ENCODE measurements around the gene FBXL19.
"Not testable (repeated sequence)": the region's sequence is repeated elsewhere in the genome, so short reads cannot be mapped to it uniquely, and the experiment has no call there.

FBXL19 gene

GRCh38 chr16:30891043-30891823 lies 32.1 kb upstream of the FBXL19 start:
- not testable (repeated sequence) for H3K9me3 ChIP-seq (ENCODE audit: control insufficient read depth, insufficient read depth, low read length); H3K9ac ChIP-seq (ENCODE audit: low read depth, low read length); H3K36me3 ChIP-seq (ENCODE audit: insufficient read depth, low read length); H3K4me1 ChIP-seq (ENCODE audit: insufficient read depth, low read length)

- Histone ChIP-seq H3K9me3 (ENCODE audit: control insufficient read depth, insufficient read depth, low read length) (no peaks in the 10 kb centered on the region), H3K36me3 (ENCODE audit: insufficient read depth, low read length) (no peaks in the 10 kb centered on the region; the same call in 1 of the 2 replicates), H3K9ac (ENCODE audit: low read depth, low read length) (peak overlapping the region; percentile 74; the same call in 1 of the 2 replicates), H3K4me1 (ENCODE audit: insufficient read depth, low read length) (peaks cover 9% of the 10 kb centered on the region)
Measured at GRCh38 chr16:30892670-30893416, 30.5 kb upstream of the FBXL19 start.

GRCh38 chr16:30893417-30893743 lies 30.0 kb upstream of the FBXL19 start:
- H3K4me1 ChIP-seq (ENCODE audit: insufficient read depth, low read length) = peaks cover 9% of the 10 kb centered on the region
- no peaks in the 10 kb centered on the region for H3K9me3 ChIP-seq (ENCODE audit: control insufficient read depth, insufficient read depth, low read length)
- H3K36me3 ChIP-seq (ENCODE audit: insufficient read depth, low read length) = no peaks in the 10 kb centered on the region; the same call in 1 of the 2 replicates
- H3K9ac ChIP-seq (ENCODE audit: low read depth, low read length) = peak overlapping the region; percentile 74

- H3K9ac ChIP-seq (ENCODE audit: low read depth, low read length) = peak within 1 kb of the TSS; percentile 74
- H3K4me1 ChIP-seq (ENCODE audit: insufficient read depth, low read length) = peaks cover 9% of the 10 kb centered on the region
- no peaks in the 10 kb centered on the region; the same call in 1 of the 2 replicates for H3K36me3 ChIP-seq (ENCODE audit: insufficient read depth, low read length)
Measured at GRCh38 chr16:30893744-30894539, 29.4 kb upstream of the FBXL19 start, which contains the start of gene BCL7C. Gene BCL7C (minus strand): TSS chr16:30894077. CDS start chr16:30893944, 133 bp downstream.

GRCh38 chr16:30894540-30895368 lies 28.6 kb upstream of the FBXL19 start:
- Histone ChIP-seq H3K4me1 (ENCODE audit: insufficient read depth, low read length) (peaks cover 9% of the 10 kb centered on the region), H3K9ac (ENCODE audit: low read depth, low read length) (peak overlapping the region; percentile 74; the same call in 1 of the 2 replicates), H3K36me3 (ENCODE audit: insufficient read depth, low read length) (no peaks in the 10 kb centered on the region; the same call in 1 of the 2 replicates), H3K9me3 (ENCODE audit: control insufficient read depth, insufficient read depth, low read length) (no peaks in the 10 kb centered on the region)

More at GRCh38 chr16:30893744-30894539, 29.4 kb upstream of the FBXL19 start, which contains the start of gene BCL7C:
- no peaks in the 10 kb centered on the region for H3K9me3 ChIP-seq (ENCODE audit: control insufficient read depth, insufficient read depth, low read length)

GRCh38 chr16:30895627-30896260 lies 27.6 kb upstream of the FBXL19 start:
- H3K9me3 ChIP-seq (ENCODE audit: control insufficient read depth, insufficient read depth, low read length) = no peaks in the 10 kb centered on the region
- H3K36me3 ChIP-seq (ENCODE audit: insufficient read depth, low read length) = no peaks in the 10 kb centered on the region; the same call in 1 of the 2 replicates
- H3K9ac ChIP-seq (ENCODE audit: low read depth, low read length) = peak overlapping the region; percentile 88
- peaks cover 9% of the 10 kb centered on the region for H3K4me1 ChIP-seq (ENCODE audit: insufficient read depth, low read length)

- Histone ChIP-seq H3K9me3 (ENCODE audit: control insufficient read depth, insufficient read depth, low read length) (no peaks in the 10 kb centered on the region), H3K9ac (ENCODE audit: low read depth, low read length) (peak within 1 kb of the TSS; percentile 88), H3K36me3 (ENCODE audit: insufficient read depth, low read length) (no peaks in the 10 kb centered on the region; the same call in 1 of the 2 replicates), H3K4me1 (ENCODE audit: insufficient read depth, low read length) (peaks cover 9% of the 10 kb centered on the region)
Measured at GRCh38 chr16:30896261-30896888, 27.0 kb upstream of the FBXL19 start, which contains the start of gene CTF1. Gene CTF1 (plus strand): TSS chr16:30896614. CDS start chr16:30896644, 30 bp downstream.

GRCh38 chr16:30896889-30897733 lies 26.3 kb upstream of the FBXL19 start:
- H3K36me3 ChIP-seq (ENCODE audit: insufficient read depth, low read length) = no peaks in the 10 kb centered on the region; the same call in 1 of the 2 replicates
- H3K9me3 ChIP-seq (ENCODE audit: control insufficient read depth, insufficient read depth, low read length) = no peaks in the 10 kb centered on the region
- H3K4me1 ChIP-seq (ENCODE audit: insufficient read depth, low read length) = peaks cover 9% of the 10 kb centered on the region
- peak overlapping the region; percentile 88 for H3K9ac ChIP-seq (ENCODE audit: low read depth, low read length)

- H3K36me3 ChIP-seq (ENCODE audit: insufficient read depth, low read length) = no peaks in the 10 kb centered on the region
- H3K9me3 ChIP-seq (ENCODE audit: control insufficient read depth, insufficient read depth, low read length) = no peaks in the 10 kb centered on the region
- no peak overlapping the region for H3K9ac ChIP-seq (ENCODE audit: low read depth, low read length)
- peaks cover 11% of the 10 kb centered on the region for H3K4me1 ChIP-seq (ENCODE audit: insufficient read depth, low read length)
Measured at GRCh38 chr16:30899794-30900193, 23.6 kb upstream of the FBXL19 start.

GRCh38 chr16:30900588-30900987 lies 22.8 kb upstream of the FBXL19 start:
- Histone ChIP-seq H3K4me1 (ENCODE audit: insufficient read depth, low read length) (peaks cover 6% of the 10 kb centered on the region), H3K9me3 (ENCODE audit: control insufficient read depth, insufficient read depth, low read length) (no peaks in the 10 kb centered on the region), H3K36me3 (ENCODE audit: insufficient read depth, low read length) (no peaks in the 10 kb centered on the region), H3K9ac (ENCODE audit: low read depth, low read length) (no peak overlapping the region)

- H3K4me1 ChIP-seq (ENCODE audit: insufficient read depth, low read length) = peaks cover 6% of the 10 kb centered on the region; the same call in 1 of the 2 replicates
- H3K9me3 ChIP-seq (ENCODE audit: control insufficient read depth, insufficient read depth, low read length) = no peaks in the 10 kb centered on the region
- peak overlapping the region; percentile 69 for H3K9ac ChIP-seq (ENCODE audit: low read depth, low read length)
- H3K36me3 ChIP-seq (ENCODE audit: insufficient read depth, low read length) = no peaks in the 10 kb centered on the region
Measured at GRCh38 chr16:30901201-30902028, 22.0 kb upstream of the FBXL19 start.
